ENCODE measurements around the gene ASPSCR1.

- TF ChIP-seq CTCF (CRISPR knock-in tag; IDR thresholded peaks at IDR 0.05) (no peak), POLR2AphosphoS5 (IDR thresholded peaks at IDR 0.05; ENCODE audit: low read depth, low read length) (no peak), IRX3 (CRISPR knock-in tag; IDR thresholded peaks at IDR 0.05; ENCODE audit: borderline replicate concordance, low read depth) (no peak)
Measured at GRCh38 chr17:81986606-81987005, 9.2 kb downstream of the ASPSCR1 start.
